NCI-H187 treated with DMSO at 0.1 percent for 48 hours (cell line): ENCODE measurements around the gene MTX3.

Experiments used
- DNase-seq: peaks from one replicate; lab custom pipeline; 2025; lab: John Stamatoyannopoulos, UW

Gene MTX3

DNA sequence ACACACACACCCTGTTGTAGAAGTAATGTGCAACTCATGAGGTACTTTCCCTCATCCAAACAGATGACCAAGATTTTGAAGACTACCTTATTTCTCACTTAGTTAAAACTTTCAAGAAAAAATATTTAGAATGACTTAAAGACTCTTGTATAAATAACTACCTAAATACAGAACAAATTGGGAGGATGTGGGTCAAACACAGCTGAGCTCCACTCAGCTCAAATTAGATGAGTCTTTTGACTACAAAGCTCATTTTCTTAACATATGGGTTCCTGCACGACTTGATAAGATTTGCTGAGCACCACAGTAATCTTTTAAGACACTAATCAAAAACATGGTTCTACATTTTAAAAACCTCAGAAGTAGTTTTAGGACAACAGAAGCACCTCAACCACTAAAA is 8.9 kb downstream of the MTX3 start:
- no peak for DNase-seq

DNA sequence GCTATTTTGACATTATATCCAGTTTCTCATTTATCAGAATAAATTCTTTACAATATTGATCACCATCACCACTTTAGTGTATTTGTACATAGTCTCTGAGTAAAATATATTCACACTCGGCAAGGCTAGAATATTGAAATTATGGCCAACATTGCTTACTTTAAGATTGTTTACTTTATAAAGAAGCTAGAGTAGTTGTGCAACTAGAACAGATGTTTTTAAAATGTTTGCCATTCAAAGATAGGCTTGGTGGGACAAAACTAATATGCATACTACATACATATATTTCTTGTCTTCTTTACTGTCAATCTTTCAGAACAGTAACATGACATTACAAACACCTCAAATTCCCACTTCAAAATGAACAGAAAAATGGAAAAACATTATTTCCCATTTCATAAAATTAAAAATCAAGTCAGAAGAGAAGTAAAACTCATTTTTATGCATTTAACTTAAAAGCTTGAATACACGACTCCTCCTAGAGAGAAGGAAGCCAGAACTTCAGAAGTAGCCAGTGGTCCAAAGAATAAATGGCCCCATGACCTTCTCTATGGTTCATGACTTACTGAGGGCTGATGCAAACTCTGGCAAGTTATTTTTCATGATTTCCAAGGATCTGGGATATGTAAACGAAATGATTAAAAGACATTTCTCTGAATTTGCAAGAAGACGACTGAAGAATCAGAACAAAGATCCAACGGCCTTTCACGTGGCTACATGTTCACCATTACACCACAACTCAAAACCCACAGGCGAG is 14.1 kb downstream of the MTX3 start:
- no peak for DNase-seq

GRCh38 chr5:79975422-79975821 is 15.6 kb downstream of the MTX3 start:
- no peak for DNase-seq

DNA sequence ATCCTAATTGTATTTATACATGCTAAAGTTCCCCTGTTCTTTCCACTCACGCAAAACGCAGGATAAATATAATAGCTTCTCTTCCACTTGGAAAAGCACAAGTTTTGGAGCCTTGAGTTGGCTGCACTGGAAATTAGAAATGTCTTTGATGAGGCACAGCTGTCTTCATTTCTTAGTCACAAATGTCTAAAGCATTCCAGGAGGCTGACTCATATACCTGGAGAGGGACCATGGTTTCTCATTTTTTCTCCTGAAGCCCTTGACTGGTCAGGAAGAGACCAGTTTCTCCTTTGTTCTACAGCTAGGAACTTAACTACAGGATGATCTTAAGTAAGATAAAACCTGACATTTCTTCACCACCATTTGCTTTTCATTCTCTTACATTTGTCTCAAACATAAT is 16.2 kb downstream of the MTX3 start:
- no peak for DNase-seq

DNA sequence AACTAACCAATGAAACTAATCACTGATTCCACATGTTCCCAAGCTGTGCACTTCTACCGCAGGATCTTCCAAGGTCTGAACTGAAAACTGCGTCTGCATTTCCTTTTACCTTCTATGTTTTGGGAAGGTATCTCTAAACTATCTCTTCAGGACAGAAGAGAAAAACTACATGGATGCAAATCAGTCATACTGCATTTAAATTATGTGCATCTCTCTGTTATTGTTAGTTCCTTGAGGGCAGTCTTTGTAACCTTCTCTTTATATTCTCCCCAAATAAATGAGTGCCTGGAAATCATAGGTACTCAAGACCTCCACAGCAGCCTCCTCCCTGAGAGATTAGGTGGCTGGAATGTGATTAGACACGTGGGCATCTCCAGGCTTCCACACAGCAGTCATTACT is 17.1 kb downstream of the MTX3 start:
- no peak for DNase-seq

DNA sequence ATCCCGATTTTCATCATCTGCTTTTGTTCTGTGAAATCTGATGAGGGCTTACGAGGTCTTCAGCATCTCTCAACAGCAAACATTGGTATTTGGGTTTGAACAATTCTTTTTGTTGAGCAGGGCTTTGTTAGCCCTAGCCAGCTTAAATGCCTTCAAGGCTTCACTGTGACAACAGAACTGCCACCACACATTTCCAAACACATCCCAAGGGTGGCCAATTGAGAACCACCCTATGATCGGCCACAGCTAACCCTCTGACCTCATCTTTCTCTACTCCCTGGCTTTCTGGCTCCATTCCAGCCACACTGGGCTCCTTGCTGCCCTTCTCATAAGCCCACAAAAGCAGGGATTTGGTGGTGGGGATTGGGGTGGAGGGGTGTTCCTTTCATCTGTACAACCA is 17.6 kb downstream of the MTX3 start:
- no peak for DNase-seq

DNA sequence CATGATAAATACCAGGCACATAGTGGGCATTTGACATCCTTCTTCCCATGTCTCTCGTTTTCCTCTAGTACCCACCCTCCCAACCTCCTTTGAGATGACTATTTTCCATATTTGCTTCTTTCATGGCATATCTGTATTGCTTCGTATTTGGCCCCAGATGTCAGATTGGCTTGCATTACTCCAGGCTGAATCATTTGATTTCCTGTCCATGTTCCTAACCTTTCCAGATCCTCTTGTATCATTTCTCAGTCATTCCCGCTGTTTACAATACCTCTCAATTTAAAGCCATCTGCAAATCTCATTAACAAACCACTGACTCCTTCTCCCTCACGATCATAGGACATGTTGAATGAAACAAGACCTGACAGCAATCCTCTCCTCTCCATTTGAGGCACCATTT is 19.9 kb downstream of the MTX3 start:
- no peak for DNase-seq

DNA sequence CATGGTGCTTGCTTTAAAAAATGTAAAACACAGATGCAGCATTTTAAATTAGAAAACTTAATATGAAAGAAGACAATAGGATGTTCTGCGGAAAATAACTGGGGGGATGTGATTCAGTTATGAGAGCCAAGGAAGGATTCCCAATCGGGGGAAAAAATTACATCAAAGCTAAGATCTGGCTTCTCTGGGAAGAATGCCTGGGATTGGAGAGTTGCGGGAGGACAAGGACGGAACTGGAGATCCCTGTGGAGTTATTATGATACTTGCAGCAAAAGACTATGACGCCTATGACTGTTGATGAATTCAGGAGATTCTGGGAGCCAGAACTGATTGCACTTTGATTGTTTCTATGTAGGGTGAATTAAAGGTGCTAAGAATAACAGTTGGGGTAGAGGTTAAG is 24.6 kb downstream of the MTX3 start:
- no peak for DNase-seq

- DNase-seq = no peak
These were observed 26.9 kb downstream of the MTX3 start for GRCh38 chr5:79964136-79964535.

- no peak for DNase-seq
These were observed 27.6 kb downstream of the MTX3 start for GRCh38 chr5:79963261-79964061.

GRCh38 chr5:79962575-79963222 is 28.4 kb downstream of the MTX3 start:
- no peak for DNase-seq

GRCh38 chr5:79961716-79962574 is 29.1 kb downstream of the MTX3 start:
- no peak for DNase-seq

GRCh38 chr5:79959407-79959806 is 31.7 kb downstream of the MTX3 start:
- DNase-seq = no peak

GRCh38 chr5:79955941-79956670 is 35.0 kb downstream of the MTX3 start:
- no peak for DNase-seq

DNA sequence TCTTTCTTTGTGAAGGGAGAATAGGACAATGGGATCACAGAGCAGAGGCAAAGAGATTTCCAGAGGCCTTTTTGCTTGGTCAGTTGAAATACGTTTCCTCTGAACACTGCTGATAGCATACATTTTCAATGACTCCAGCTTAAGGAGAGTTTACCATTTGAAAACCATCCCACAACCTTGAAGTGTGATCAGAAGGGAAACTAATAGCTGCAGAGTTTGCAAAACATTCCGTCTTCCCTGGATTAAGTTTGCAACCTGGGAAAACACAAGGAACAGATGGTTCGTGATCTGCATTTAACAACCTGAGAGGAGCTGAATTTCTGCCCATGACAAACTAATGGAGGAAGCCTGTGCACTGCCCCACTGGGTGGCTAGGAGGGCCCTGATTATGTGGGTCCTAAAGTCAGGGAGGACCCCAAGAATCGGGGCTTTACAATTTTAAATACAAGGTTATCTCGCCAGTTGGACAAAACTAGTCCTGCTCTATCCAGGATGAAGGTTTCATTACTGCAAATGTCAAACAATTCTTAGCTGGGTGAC is 35.6 kb downstream of the MTX3 start:
- DNase-seq = no peak

GRCh38 chr5:79954620-79955019 is 36.4 kb downstream of the MTX3 start:
- no peak for DNase-seq

GRCh38 chr5:79947567-79947966 is 43.5 kb downstream of the MTX3 start:
- no peak for DNase-seq

- no peak for DNase-seq
These were observed 52.6 kb downstream of the MTX3 start for GRCh38 chr5:79938468-79938867.

GRCh38 chr5:79936646-79937216 is 54.3 kb downstream of the MTX3 start:
- no peak for DNase-seq

DNA sequence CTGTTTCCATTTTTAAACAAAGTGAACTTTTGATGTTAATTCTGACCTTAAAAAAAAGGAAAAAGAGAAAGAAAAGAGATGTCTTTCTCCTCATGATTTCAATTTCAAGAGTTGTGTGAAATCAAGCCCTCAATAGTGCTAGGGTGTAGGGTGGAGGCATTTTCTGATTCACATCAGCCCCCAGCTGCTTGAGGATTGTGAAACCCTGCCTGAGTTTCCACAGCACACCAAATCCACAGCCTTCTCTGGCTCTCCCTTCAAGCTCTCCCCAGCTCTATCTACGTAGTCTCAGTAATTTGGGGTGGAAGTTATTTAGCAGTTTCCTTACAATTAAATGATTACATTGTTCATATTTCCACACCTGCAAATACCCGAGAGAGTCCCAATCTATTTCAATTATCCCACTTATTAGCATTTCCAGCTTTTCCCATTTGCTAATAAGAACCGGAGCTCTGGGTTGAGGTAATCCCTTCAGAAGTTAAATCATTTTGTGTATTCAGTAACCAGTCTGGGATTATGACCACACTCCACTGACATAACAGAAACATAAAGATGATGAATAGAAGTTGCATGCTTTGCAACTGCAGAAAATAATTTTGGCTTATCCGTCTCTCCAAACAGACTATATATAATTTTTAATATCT is 54.9 kb downstream of the MTX3 start:
- DNase-seq = no peak
